ENCODE measurements around the gene CDCA4.

DNA sequence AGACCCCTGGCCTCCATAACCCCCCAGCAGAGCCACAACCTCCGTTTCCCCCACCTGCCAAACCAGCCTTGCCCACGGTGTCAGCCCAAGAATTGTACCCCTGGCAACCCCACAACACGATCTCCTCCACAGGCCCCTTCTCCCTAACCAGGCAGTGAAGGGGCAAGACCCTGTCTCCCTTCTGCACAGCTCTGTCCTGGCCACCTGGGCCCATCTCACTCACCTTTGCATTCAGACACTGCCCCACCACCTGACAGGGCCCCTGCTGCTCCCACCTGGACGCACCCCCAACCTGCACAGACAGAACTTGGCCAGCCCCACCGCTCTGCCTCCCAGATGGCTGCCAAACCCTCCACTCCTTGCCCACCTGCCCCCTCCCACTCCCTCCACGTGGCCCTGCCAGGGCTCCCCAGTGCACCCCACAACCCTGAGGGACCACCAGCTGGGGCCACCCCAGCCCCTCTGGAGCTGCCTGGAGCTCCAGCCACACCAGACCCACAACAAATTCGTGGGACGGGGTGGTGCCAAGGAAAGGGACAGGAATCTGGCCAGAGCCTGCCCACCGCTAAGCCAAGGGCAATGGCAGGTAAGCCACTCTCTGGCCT, 54.5 kb downstream of the CDCA4 start:
- TF ChIP-seq, protein P1, sequence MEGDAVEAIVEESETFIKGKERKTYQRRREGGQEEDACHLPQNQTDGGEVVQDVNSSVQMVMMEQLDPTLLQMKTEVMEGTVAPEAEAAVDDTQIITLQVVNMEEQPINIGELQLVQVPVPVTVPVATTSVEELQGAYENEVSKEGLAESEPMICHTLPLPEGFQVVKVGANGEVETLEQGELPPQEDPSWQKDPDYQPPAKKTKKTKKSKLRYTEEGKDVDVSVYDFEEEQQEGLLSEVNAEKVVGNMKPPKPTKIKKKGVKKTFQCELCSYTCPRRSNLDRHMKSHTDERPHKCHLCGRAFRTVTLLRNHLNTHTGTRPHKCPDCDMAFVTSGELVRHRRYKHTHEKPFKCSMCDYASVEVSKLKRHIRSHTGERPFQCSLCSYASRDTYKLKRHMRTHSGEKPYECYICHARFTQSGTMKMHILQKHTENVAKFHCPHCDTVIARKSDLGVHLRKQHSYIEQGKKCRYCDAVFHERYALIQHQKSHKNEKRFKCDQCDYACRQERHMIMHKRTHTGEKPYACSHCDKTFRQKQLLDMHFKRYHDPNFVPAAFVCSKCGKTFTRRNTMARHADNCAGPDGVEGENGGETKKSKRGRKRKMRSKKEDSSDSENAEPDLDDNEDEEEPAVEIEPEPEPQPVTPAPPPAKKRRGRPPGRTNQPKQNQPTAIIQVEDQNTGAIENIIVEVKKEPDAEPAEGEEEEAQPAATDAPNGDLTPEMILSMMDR (IDR thresholded peaks at IDR 0.05): no peak
- TF ChIP-seq POLR2A (IDR thresholded peaks at IDR 0.05): no peak

Data from testis (tissue), 2 donors.